Uterus (tissue), 2 donors: ENCODE data around the gene GRIN1.

ENCODE experiments used
- POLR2A ChIP-seq, 2 donors: fragments of 450-650 bp; IDR thresholded peaks; one replicate each; pipeline ENCODE4 v1.6.1; 2016; ENCODE audit warnings: antibody characterized with exemption in 2 of 2, mild to moderate bottlenecking in 1 of 2, moderate library complexity in 1 of 2
- TF ChIP-seq, protein P1 (sequence below), 4 experiments: fragments of 200-600 bp in 2 of 4; fragments of 450-650 bp in 2 of 4; sonication (generic) in 2 of 4; IDR thresholded peaks; one replicate each; pipeline ENCODE4 v1.5.1; 2016 to 2019; ENCODE audit warnings: antibody characterized with exemption in 4 of 4, mild to moderate bottlenecking in 2 of 4, moderate library complexity in 1 of 4

DNA sequence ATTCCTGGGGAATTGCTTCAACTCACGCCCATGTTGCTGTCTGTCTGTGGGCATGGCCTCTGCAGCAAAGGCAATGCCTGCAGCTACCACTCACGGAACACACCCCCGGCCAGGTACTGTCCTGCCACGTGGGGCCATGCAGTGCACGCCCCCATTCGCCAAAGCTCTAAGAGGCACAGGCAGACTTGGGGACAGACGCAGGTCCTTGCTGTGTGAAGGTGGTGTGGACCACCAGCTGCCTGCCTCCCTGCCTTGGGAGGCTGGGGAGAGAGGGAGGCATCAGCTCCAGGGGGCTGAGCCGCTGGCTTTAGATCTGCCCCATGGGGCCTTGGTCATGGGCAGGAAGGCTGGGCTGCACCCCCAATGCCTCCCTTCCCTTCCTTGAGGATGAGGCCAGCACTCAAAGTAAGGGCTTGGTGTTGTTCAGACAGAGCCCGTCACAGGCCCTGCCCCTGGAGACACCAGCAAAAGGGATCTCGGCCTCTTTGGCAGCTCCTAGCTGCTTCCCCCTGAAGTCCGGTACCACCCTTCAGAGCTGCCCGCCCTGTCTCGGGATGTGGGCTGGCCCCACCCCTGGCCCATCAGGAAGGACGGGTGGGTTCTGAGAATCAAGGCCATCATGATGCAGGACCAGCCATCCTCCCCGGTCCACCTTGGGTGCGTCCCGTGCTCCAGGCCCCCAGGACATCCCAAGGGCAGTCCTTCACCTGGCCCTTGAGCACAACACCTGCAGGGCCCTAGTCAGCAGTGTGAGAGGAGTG is 2.3 kb downstream of the GRIN1 start:
- TF ChIP-seq POLR2A (IDR thresholded peaks at IDR 0.05): no peak
- TF ChIP-seq, protein P1, sequence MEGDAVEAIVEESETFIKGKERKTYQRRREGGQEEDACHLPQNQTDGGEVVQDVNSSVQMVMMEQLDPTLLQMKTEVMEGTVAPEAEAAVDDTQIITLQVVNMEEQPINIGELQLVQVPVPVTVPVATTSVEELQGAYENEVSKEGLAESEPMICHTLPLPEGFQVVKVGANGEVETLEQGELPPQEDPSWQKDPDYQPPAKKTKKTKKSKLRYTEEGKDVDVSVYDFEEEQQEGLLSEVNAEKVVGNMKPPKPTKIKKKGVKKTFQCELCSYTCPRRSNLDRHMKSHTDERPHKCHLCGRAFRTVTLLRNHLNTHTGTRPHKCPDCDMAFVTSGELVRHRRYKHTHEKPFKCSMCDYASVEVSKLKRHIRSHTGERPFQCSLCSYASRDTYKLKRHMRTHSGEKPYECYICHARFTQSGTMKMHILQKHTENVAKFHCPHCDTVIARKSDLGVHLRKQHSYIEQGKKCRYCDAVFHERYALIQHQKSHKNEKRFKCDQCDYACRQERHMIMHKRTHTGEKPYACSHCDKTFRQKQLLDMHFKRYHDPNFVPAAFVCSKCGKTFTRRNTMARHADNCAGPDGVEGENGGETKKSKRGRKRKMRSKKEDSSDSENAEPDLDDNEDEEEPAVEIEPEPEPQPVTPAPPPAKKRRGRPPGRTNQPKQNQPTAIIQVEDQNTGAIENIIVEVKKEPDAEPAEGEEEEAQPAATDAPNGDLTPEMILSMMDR (IDR thresholded peaks at IDR 0.05): no peak
